Endothelial cell of umbilical vein (primary cell): ENCODE results near the gene UPF3A. TPM values are rescaled to one million over a fixed set of nuclear protein-coding genes. Genes with fewer than 3 reads are reported as not detected.

Experiments
- BruUV-seq: library from RNA; stranded (reverse); fragments of 400-500 nt; replicated peaks from 2 replicates; lab custom pipeline; 2021; lab: Mats Ljungman, UMichigan
- CTCF ChIA-PET: fragments of 300-600, 350-600 bp; sonication (Branson Sonifier 250); formaldehyde crosslinking; loops from one replicate; lab custom pipeline; 2021; ENCODE audit warnings: antibody characterized with exemption, inconsistent platforms; lab: Charles Lee
- POLR2A ChIA-PET: fragments of 300-600, 350-600 bp; sonication (Branson Sonifier 250); formaldehyde crosslinking; loops from one replicate; lab custom pipeline; 2021; ENCODE audit warnings: antibody characterized with exemption, inconsistent platforms; lab: Charles Lee
- DNase-seq: peaks from one replicate; pipeline ENCODE4 v3.0.0-alpha.2; 2011; ENCODE audit warnings: low read depth, low spot score
- FAIRE-seq: peaks from 2 replicates; lab custom pipeline; 2011; peaks lifted over from hg19 to GRCh38; lab: Jason Lieb, UNC
- H2AFZ ChIP-seq: 2 replicates; pipeline ENCODE4 v1.6.0; 2012; ENCODE audit warnings: low read depth, low read length, control low read depth, inconsistent platforms
- H3K27ac ChIP-seq: 2 replicates; pipeline ENCODE4 v1.5.1; 2011; ENCODE audit warnings: low read depth, mild to moderate bottlenecking, control low read depth, low read length, moderate library complexity; ENCODE audit not compliant: insufficient read depth
- H3K27me3 ChIP-seq, 2 experiments: 2 replicates each; pipeline versions ENCODE4 v1.6.0 to v1.6.1; 2011; ENCODE audit warnings: low read length in 2 of 2, mixed read lengths in 1 of 2; ENCODE audit not compliant: control insufficient read depth in 2 of 2, insufficient read depth in 2 of 2
- H3K36me3 ChIP-seq, 2 experiments: 2 replicates in 1 of 2; 3 replicates in 1 of 2; pipeline ENCODE4 v1.5.1; 2011; ENCODE audit warnings: low read length in 2 of 2, mild to moderate bottlenecking in 1 of 2, moderate library complexity in 1 of 2; ENCODE audit not compliant: control insufficient read depth in 2 of 2, insufficient read depth in 2 of 2; ENCODE audit errors: extremely low read depth in 1 of 2
- H3K4me1 ChIP-seq: 3 replicates; pipeline ENCODE4 v1.5.1; 2011; ENCODE audit warnings: mild to moderate bottlenecking, low read length; ENCODE audit not compliant: control insufficient read depth, insufficient read depth; ENCODE audit errors: extremely low read depth
- H3K4me2 ChIP-seq: 2 replicates; pipeline ENCODE4 v1.6.1; 2011; ENCODE audit warnings: low read length, control low read depth, mixed read lengths; ENCODE audit not compliant: insufficient read depth
- H3K4me3 ChIP-seq, 3 experiments: fragments of 200-600 bp in 1 of 3; sonication (generic), shearing (Covaris generic) in 1 of 3; replicated peaks in 1 of 3; 2 replicates each; pipeline ENCODE4 v1.5.1; 2011 to 2016; ENCODE audit warnings: control low read depth in 3 of 3, low read length in 3 of 3, mild to moderate bottlenecking in 2 of 3, inconsistent platforms in 1 of 3, low read depth in 1 of 3, moderate library complexity in 1 of 3; ENCODE audit not compliant: insufficient read depth in 1 of 3
- H3K79me2 ChIP-seq: 2 replicates; pipeline ENCODE4 v1.6.0; 2012; ENCODE audit warnings: low read length, inconsistent platforms; ENCODE audit not compliant: control insufficient read depth, insufficient read depth
- H3K9ac ChIP-seq: replicated peaks from 2 replicates; pipeline ENCODE3; 2011; ENCODE audit warnings: low read length, control low read depth; ENCODE audit not compliant: insufficient read depth; ENCODE audit errors: extremely low read depth
- H3K9me1 ChIP-seq: replicated peaks from 3 replicates; pipeline ENCODE4 v1.6.0; 2011; ENCODE audit warnings: mild to moderate bottlenecking, low read length; ENCODE audit not compliant: control insufficient read depth, insufficient read depth; ENCODE audit errors: extremely low read depth
- H3K9me3 ChIP-seq: replicated peaks from 2 replicates; pipeline ENCODE4 v1.5.1; 2012; ENCODE audit warnings: low read length, inconsistent platforms; ENCODE audit not compliant: control insufficient read depth, insufficient read depth
- H4K20me1 ChIP-seq: replicated peaks from 2 replicates; pipeline ENCODE3; 2011; ENCODE audit warnings: mild to moderate bottlenecking, low read length; ENCODE audit not compliant: control insufficient read depth, insufficient read depth; ENCODE audit errors: extremely low read depth
- CTCF ChIP-seq, 2 donors: IDR thresholded peaks; 1 replicate in 1 of 2; 2 replicates in 1 of 2; pipeline ENCODE4 v1.5.1; 2011; ENCODE audit warnings: low read length in 2 of 2, mild to moderate bottlenecking in 2 of 2, moderate library complexity in 2 of 2, control low read depth in 1 of 2, inconsistent platforms in 1 of 2, low read depth in 1 of 2; ENCODE audit not compliant: insufficient read depth in 1 of 2; ENCODE audit errors: extremely low read depth in 1 of 2
- EZH2 ChIP-seq: IDR thresholded peaks from 2 replicates; pipeline ENCODE4 v1.6.1; 2012; ENCODE audit warnings: borderline replicate concordance, low read depth, mild to moderate bottlenecking, moderate library complexity, low read length, inconsistent platforms; ENCODE audit not compliant: severe bottlenecking
- FOS ChIP-seq: IDR thresholded peaks from 2 replicates; pipeline ENCODE4 v1.6.1; 2011; ENCODE audit warnings: mild to moderate bottlenecking, low read length, moderate library complexity, borderline replicate concordance; ENCODE audit not compliant: insufficient read depth
- GATA2 ChIP-seq: IDR thresholded peaks from 2 replicates; pipeline ENCODE4 v1.7.0; 2011; ENCODE audit warnings: low read depth, mild to moderate bottlenecking, moderate library complexity, mixed read lengths, low read length; ENCODE audit not compliant: insufficient read length, insufficient read depth
- JUN ChIP-seq: IDR thresholded peaks from 2 replicates; pipeline ENCODE4 v1.6.1; 2011; ENCODE audit warnings: borderline replicate concordance, low read depth; ENCODE audit not compliant: insufficient read length, insufficient read depth
- MAX ChIP-seq: IDR thresholded peaks from 2 replicates; pipeline ENCODE4 v1.6.1; 2011; ENCODE audit not compliant: insufficient read depth, insufficient read length
- MYC ChIP-seq: IDR thresholded peaks from one replicate; pipeline ENCODE4 v1.6.1; 2011; ENCODE audit warnings: mild to moderate bottlenecking, low read depth, low read length
- POLR2A ChIP-seq: IDR thresholded peaks from 2 replicates; pipeline ENCODE4 v1.6.1; 2012; ENCODE audit warnings: low read depth, mild to moderate bottlenecking, control low read depth, low read length
- POLR2AphosphoS5 ChIP-seq: IDR thresholded peaks from 2 replicates; pipeline ENCODE4 v1.6.1; 2012; ENCODE audit warnings: low read depth, mild to moderate bottlenecking, control low read depth, low read length, moderate library complexity; ENCODE audit not compliant: insufficient read depth
- dilution Hi-C: fragments of 300-500 bp; cut with MboI; formaldehyde crosslinking; loops from one replicate; pipeline ENCODE4 v1.15.0; 2019; ENCODE audit warnings: low sequenced_read_pairs; ENCODE audit not compliant: extremely low pct_ligation_motif_present
- intact Hi-C: fragments of 100-400 bp; cut with micrococcal nuclease; formaldehyde crosslinking; loops from one replicate; pipeline ENCODE4 v1.10.0; 2022
- polyA plus RNA-seq, 4 experiments: library from polyadenylated mRNA; depleted of rRNA in 3 of 4; stranded (reverse) in 3 of 4; unstranded in 1 of 4; fragments of >200 nt; gene quantifications; 2 replicates each; pipeline versions ENCODE4 v1.2.1 to v1.2.3, GENCODE V29; 2011 to 2012; ENCODE audit warnings: missing spikeins in 1 of 4
- total RNA-seq: library from RNA; stranded (reverse); gene quantifications from 2 replicates; pipeline ENCODE4 v1.2.3, GENCODE V29; 2021

Gene UPF3A
- total and polyA plus RNA-seq, 2 donors (not counting 3 experiments of a cell fraction or from before 2014, with no cell fraction given) = 37.2 to 75.4 TPM

GRCh38 chr13:114234645-114235421, 46.6 kb upstream of the UPF3A start, which contains the start of gene CDC16:
Gene CDC16, plus strand, starts transcription at chr13:114234897. Its CDS starts 188 bp downstream, at chr13:114235085.
- dilution Hi-C loops (no loop called here), intact Hi-C loops (loop anchor here (2.0 kb wide), 1 partner anchor 284 kb away; no protein-coding TSS in a partner anchor)
- ChIA-PET CTCF (no interaction called here), POLR2A (no interaction called here)
- Histone ChIP-seq H3K27ac (peak within 1 kb of the TSS; percentile 3), H2AFZ (peak within 1 kb of the TSS; percentile 95), H3K36me3 (peaks cover 12% of the 10 kb centered on the region in 2 experiments), H3K4me2 (peak within 1 kb of the TSS; percentile 89), H3K4me3 (peak within 1 kb of the TSS; percentile 57 to 96 (median 85)), H3K9me3 (no peaks in the 10 kb centered on the region), H3K9me1 (no peaks in the 10 kb centered on the region), H3K79me2 (peaks cover 25% of the 10 kb centered on the region), H3K9ac (peak within 1 kb of the TSS; percentile 35), H4K20me1 (no peaks in the 10 kb centered on the region), H3K27me3 (peaks cover 14 to 21% of the 10 kb centered on the region in 2 experiments), H3K4me1 (peaks cover 6% of the 10 kb centered on the region)
- DNase-seq (peak; percentile 76), FAIRE-seq (peak; percentile 83)
- no TSS peak for BruUV-seq
- TF ChIP-seq EZH2 = no peak
- no peak for TF ChIP-seq POLR2A
- peak; percentile 67 for TF ChIP-seq POLR2AphosphoS5
- no peak for TF ChIP-seq GATA2
- no peak for TF ChIP-seq JUN
- TF ChIP-seq MAX = peak; percentile 91
- peak; percentile 58 for TF ChIP-seq MYC
- TF ChIP-seq CTCF (IDR thresholded peaks at IDR 0.05; ENCODE audit: extremely low read depth in 1 of 2, insufficient read depth in 1 of 2, low read depth in 1 of 2, low read length in 2 of 2) = peak in 1 of 2 donors; percentile 29
- no peak for TF ChIP-seq FOS
